T-helper 1 cell (primary cell): ENCODE results near the gene TSPEAR.

Source experiments
- DNase-seq, 5 donors: peaks; one replicate each; pipeline ENCODE4 v3.0.0-alpha.2; 2012 to 2020

TSPEAR gene

GRCh38 chr21:44740742-44741141, 29.4 kb upstream of the TSPEAR start:
- DNase-seq = no peak

DNA sequence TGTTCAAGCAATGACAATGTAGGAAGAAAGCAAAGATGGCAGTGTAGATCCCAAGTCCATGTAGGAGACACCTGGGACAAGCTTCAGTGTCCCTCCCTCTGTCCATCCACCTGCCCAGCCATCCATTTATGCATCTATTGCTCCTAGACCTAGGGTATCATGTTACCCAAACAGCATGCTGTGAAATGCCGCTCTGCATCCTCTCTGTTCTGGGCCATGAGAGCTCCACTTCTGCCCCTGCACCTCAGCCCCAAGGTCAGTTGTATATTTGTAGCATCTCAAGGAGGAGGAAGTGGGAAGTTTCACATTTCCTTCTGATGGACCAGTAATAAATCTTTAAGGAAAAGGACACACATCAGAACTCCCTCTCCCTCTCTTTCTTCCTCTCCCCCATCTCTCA, 27.9 kb upstream of the TSPEAR start:
- no peak for DNase-seq

- no peak for DNase-seq
Observed at GRCh38 chr21:44738621-44739020, 27.2 kb upstream of the TSPEAR start.

- DNase-seq = no peak
Observed at GRCh38 chr21:44737706-44738354, 26.5 kb upstream of the TSPEAR start.

DNA sequence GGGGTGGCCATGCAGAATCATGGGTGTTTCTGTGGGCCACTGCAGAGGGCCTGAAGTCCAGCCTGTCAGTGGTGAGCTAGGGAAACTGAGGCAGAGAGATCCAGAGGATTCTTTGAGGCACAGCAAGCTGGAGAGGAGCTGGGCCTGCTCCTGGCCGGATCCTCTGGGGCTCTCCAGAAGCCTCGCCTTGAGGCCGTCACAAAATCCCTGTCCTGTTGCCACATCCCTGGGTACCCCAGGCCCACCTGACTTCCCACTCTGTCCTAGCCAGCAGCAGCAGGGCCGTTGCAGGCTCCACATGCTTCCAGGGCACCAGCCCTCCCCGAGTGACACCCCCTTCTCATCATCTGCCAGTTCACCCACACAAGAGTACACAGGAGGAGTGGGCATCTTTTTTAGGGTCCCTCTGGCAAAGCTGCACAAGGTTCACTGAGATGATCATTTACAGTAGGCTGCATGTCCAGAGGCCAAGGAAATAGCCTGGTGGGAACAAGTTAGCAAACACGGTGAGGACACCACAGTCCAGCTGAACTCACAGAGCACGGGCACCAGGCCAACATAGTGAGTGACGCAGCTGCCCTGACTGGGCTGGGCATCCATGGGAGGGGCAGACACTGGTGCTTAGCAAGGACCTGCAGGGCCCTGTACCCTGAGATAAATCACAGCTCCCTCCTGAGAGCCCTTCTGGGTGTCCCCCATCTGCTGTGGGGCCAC, 25.1 kb upstream of the TSPEAR start:
- no peak for DNase-seq

DNA sequence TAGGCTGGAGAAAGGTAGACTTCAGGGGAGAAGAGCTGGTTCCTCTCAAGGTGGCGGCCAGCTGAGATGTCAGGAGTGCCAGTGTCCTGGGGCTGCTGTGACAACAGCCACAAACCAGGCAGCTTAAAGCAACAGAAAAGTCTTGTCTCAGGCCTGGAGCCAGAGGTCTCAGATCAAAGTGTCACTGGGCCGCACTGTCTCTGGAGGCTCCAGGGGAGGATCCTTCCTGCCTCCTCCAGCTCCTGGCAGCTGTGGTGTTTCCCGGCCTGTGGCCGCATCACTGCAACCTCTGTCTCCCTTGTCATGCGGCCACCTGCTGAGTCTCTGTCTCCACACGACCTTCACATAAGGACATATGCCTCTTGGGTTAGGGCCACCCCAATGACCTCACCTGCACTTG, 24.4 kb upstream of the TSPEAR start:
- no peak for DNase-seq

GRCh38 chr21:44734841-44735240, 23.5 kb upstream of the TSPEAR start:
- no peak for DNase-seq

- no peak for DNase-seq
Observed at GRCh38 chr21:44734026-44734745, 22.8 kb upstream of the TSPEAR start.

GRCh38 chr21:44732956-44733355, 21.6 kb upstream of the TSPEAR start:
- DNase-seq = no peak

GRCh38 chr21:44732263-44732662, 20.9 kb upstream of the TSPEAR start:
- no peak for DNase-seq

GRCh38 chr21:44730951-44731579, 19.7 kb upstream of the TSPEAR start:
- no peak for DNase-seq

DNA sequence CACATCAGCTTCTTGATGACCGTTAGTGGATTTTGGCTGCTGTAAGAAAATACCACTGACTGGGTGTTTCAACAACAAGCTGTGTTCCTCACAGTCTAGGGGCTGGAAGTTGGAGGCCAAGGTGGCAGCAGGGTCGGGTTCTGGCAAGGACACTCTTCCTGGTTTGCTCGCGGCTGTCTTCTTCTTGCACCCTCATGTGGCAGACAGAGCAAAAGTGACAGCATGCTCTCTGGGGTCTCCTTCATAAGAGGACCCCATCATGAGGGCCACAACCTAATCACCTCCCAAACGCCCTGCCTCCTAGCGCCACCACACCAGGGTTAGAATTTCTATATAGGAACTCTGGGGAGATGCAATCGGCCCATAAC, 18.6 kb upstream of the TSPEAR start:
- no peak for DNase-seq

- no peak for DNase-seq
Observed at GRCh38 chr21:44729336-44730027, 18.1 kb upstream of the TSPEAR start.

- DNase-seq = no peak
Observed at GRCh38 chr21:44728716-44729115, 17.3 kb upstream of the TSPEAR start.

DNA sequence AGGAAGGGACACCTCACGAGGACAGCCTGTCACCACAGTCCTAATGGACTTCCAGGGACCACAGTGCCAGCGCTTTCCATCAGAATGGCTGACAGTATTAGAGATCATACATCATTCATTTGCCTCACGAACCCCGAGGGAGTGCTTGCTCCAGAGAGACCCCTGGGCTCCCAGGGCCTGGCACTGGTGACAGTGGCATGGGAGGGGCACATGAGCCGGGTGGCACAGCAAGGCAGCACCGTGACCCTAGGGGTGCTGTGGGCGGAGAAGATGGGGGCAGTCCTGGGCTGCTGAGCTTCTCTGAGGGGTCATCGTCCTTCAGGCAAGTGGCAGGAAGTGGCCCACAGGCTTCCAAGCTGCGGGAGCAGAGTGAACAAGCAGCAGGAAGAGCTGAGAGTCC, 16.4 kb upstream of the TSPEAR start:
- DNase-seq = no peak

- DNase-seq = no peak
Observed at GRCh38 chr21:44727321-44727720, 15.9 kb upstream of the TSPEAR start.

DNA sequence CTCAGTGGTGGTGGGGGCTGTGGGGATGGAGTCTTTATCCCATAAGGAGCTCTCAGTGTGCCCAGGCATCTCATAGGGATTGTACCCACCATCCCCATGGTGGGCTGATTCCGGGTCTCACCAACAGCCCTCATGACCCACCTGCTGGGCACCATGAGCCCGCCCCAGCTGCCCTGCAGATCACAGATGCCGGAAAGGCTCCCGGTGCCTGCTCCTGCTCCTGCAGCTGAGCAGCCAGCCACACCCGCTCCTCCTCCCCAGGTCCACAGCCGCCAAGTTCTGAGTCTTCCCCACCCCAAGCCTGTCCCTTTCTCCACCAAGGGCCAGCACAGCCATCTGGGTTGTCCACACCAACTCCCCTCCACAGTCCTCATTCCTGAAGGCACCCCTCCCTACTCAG, 15.5 kb upstream of the TSPEAR start:
- DNase-seq = no peak

DNA sequence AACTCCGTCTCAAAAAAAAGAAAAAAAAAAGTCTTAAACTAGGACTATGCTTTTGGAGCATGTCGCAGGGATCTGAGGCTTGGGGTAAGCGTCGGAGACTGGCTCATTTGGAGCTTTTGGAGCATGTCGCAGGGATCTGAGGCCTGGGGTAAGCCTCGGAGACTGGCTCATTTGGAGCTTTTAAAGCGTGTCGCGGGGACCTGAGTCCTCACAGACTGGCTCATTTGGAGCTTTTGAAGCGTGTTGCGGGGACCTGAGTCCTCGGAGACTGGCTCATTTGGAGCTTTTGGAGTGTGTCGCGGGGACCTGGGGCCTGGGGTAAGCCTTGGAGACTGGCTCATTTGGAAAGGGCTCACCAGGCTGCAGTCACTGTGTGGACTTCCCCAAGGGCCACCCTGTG, 13.6 kb upstream of the TSPEAR start:
- no peak for DNase-seq

- DNase-seq = no peak
Observed at GRCh38 chr21:44724196-44724595, 12.8 kb upstream of the TSPEAR start.

GRCh38 chr21:44723177-44724131, 12.1 kb upstream of the TSPEAR start:
- DNase-seq = no peak

- DNase-seq = no peak
Observed at GRCh38 chr21:44722731-44723130, 11.4 kb upstream of the TSPEAR start.

GRCh38 chr21:44720170-44720569, 8.8 kb upstream of the TSPEAR start:
- DNase-seq = no peak
